SU-DHL-6 (cell line): Measurements from ENCODE around the gene RTP4.

Experiments used
- CTCF ChIP-seq: fragments of 200-600 bp; sonication (generic); IDR thresholded peaks from one replicate; pipeline ENCODE4 v1.5.1; 2017; ENCODE audit warnings: antibody characterized with exemption, mild to moderate bottlenecking, low read length, moderate library complexity; ENCODE audit not compliant: insufficient read depth, poor library complexity, severe bottlenecking
- EZH2phosphoT487 ChIP-seq: fragments of 200-600 bp; sonication (generic), shearing (Covaris generic); conservative IDR thresholded peaks from 2 replicates; pipeline ENCODE4 v1.6.1; 2018; ENCODE audit warnings: mild to moderate bottlenecking, antibody characterized with exemption, low read length, moderate library complexity, mixed read lengths

- TF ChIP-seq CTCF = peak; percentile 69
- no peak for TF ChIP-seq EZH2phosphoT487
These were observed 49.2 kb upstream of the RTP4 start for GRCh38 chr3:187318819-187319616.
